Heart right ventricle (tissue), 16 donors: Measurements from ENCODE around the gene PRELID3B. TPM values are rescaled to one million over a fixed set of nuclear protein-coding genes. Genes with fewer than 3 reads are reported as not detected.

ENCODE experiments used
- ATAC-seq, 8 donors: fragments of 200-7000 bp; cut with Tn5 transposase; one replicate each; pipeline ENCODE4 v1.9.1; 2020; ENCODE audit warnings: mild to moderate bottlenecking in 8 of 8, moderate library complexity in 8 of 8, moderate number of reproducible peaks in 1 of 8
- DNase-seq, 2 donors: peaks; one replicate each; pipeline ENCODE4 v3.0.0-alpha.2; 2020
- H3K27ac ChIP-seq, 10 donors: fragments of 200-600 bp; sonication (generic) in 2 of 10; one replicate each; pipeline versions ENCODE4 v1.5.0 to v1.8.0; 2020 to 2022; ENCODE audit warnings: mild to moderate bottlenecking in 3 of 10
- H3K27me3 ChIP-seq, 7 donors: fragments of 200-600 bp; one replicate each; pipeline ENCODE4 v1.8.0; 2021 to 2022; ENCODE audit warnings: mild to moderate bottlenecking in 2 of 7
- H3K36me3 ChIP-seq, 9 donors: fragments of 200-600 bp; sonication (generic) in 1 of 9; one replicate each; pipeline versions ENCODE4 v1.5.0 to v1.8.0; 2020 to 2022; ENCODE audit warnings: mild to moderate bottlenecking in 2 of 9
- H3K4me1 ChIP-seq, 9 donors: fragments of 200-600 bp; sonication (generic) in 1 of 9; one replicate each; pipeline versions ENCODE4 v1.5.0 to v1.8.0; 2020 to 2022; ENCODE audit warnings: mild to moderate bottlenecking in 4 of 9
- H3K4me3 ChIP-seq, 10 donors: fragments of 200-600 bp; sonication (generic) in 2 of 10; one replicate each; pipeline versions ENCODE4 v1.5.0 to v1.8.0; 2020 to 2022; ENCODE audit warnings: mild to moderate bottlenecking in 7 of 10, moderate library complexity in 2 of 10
- H3K9me3 ChIP-seq, 11 donors: fragments of 200-600 bp in 10 of 11; sonication (generic) in 2 of 11; one replicate each; pipeline versions ENCODE4 v1.5.0 to v1.8.0; 2013 to 2022; ENCODE audit warnings: mild to moderate bottlenecking in 2 of 11, control low read depth in 1 of 11, moderate library complexity in 1 of 11
- CTCF ChIP-seq, 9 donors: fragments of 200-600 bp; sonication (generic) in 2 of 9; IDR thresholded peaks; one replicate each; pipeline versions ENCODE4 v1.5.0 to v1.8.0; 2021 to 2022; ENCODE audit warnings: antibody characterized with exemption in 9 of 9, mild to moderate bottlenecking in 5 of 9, moderate library complexity in 1 of 9
- WGBS, 2 donors: extraction: QIAGEN DNeasy Blood & Tissue Kit; methylation state at CpG; one replicate each; pipeline ENCODE4 v1.1.7; 2013; ENCODE audit warnings: inconsistent platforms in 1 of 2; 5-methylcytosine and 5-hydroxymethylcytosine counted together
- intact Hi-C, 10 donors: fragments of 100-400 bp; cut with DNase I; formaldehyde crosslinking; loops; one replicate each; pipeline versions ENCODE4 v1.11.1 to v1.14.2; 2022
- polyA plus RNA-seq, 2 donors: library from polyadenylated mRNA; stranded (reverse); fragments of 200-250 nt; gene quantifications; one replicate each; pipeline ENCODE4 v1.2.3, GENCODE V29; 2013
- total RNA-seq, 10 donors: library from RNA; stranded (reverse); fragmentation: NEBNext Ultra II Directional in 3 of 10; extraction: Animal tissue kit (Norgen Biotek cat#: 25700) in 3 of 10; gene quantifications; one replicate each; pipeline versions ENCODE4 v1.2.1 to v1.2.4, GENCODE V29; 2021 to 2023
- donor health status: Arrhythmogenic right ventricular cardiomyopathy.
- donor health status: ischemic (EF 13 %, LVEDD 7.1; RV severe dilation, severe dysfunction).
- donor health status: healthy with polysubstance abuse.
- donor health status: DM: no; HTN: yes; CAD: no.
- donor health status: DM: no; HTN: no; CAD: no.
- donor health status: ischemic (EF 25% LVEDD 6.9; RV normal size, moderate dysfunction).
- donor health status: ischemic (EF 25% LVEDD 5.7; RV mildly dilated, moderate dysfunction).
- donor health status: healthy.
- donor health status: DM: yes; HTN: yes; CAD: no.
- donor health status: Ischemic cardiomyopathy.
- donor health status: ischemic (EF 35%, LVEDD 5.7; RV mildly dilated, moderate dysfunction).
- donor health status: nonischemic (EF 11% LVEDD 7.7; RV severe dilation, severe dysfunction).
- donor health status: DM: yes; HTN: yes; CAD: no.
- donor health status: PGD.
- donor health status: ischemic (EF 29% LVEDD 5.4; RV normal size, mild dysfunction).
- donor health status: nonischemic (EF 23%, LVEDD 6.1; RV moderate dilation, normal function).

PRELID3B gene
- total and polyA plus RNA-seq, 12 donors: 11.5 to 55.9 (median 45.3) TPM

DNA sequence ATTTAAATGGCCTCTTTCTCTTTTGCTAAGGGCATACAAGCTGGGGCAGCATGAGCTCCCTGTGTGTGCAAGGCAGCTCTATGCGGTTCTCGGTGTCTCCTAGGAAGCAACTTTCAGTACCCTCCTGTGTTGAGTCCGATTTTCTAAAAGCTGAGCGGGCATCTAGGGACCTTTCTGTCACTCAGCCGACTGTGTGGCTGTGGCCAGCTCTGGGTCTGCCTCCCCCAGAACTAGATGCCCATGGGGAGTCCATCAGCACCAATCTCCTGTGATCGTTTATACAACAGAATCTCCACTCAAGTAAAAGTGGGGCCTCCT is 54.1 kb downstream of the PRELID3B start:
- Histone ChIP-seq H3K36me3 (peaks cover 3 to 79% (median 70%) of the 10 kb centered on the region in 9 donors), H3K9me3 (no peaks in the 10 kb centered on the region), H3K4me3 (no peak overlapping the region), H3K27me3 (no peaks in the 10 kb centered on the region), H3K27ac (no peak overlapping the region), H3K4me1 (peaks cover 0 to 25% (median 18%) of the 10 kb centered on the region in 9 donors)
- TF ChIP-seq CTCF (IDR thresholded peaks at IDR 0.05): no peak
- 76 to 81% methylated on average over 6 of the region's 6 CpGs for whole genome bisulfite sequencing, 2 donors
- no peak for DNase-seq
- intact Hi-C loops: loop anchor here in 3 of 10 donors (5.0 to 10.0 kb wide), 3 partner anchors 44 to 1274 kb away; partner anchors contain the start of genes ATP5F1E (in 2 of the 3) and PMEPA1 (in 1 of the 3)
- no peak for ATAC-seq

GRCh38 chr20:58987790-58988564 is 54.6 kb downstream of the PRELID3B start:
- H3K36me3 ChIP-seq: peaks cover 3 to 73% (median 65%) of the 10 kb centered on the region in 9 donors
- intact Hi-C loops: loop anchor here in 3 of 10 donors (5.0 to 10.0 kb wide), 3 partner anchors 44 to 1273 kb away; partner anchors contain the start of genes ATP5F1E (in 2 of the 3) and PMEPA1 (in 1 of the 3)
- ATAC-seq: no peak
- WGBS, 2 donors: 78 to 84% methylated on average over 9 of the region's 9 CpGs
- H3K27ac ChIP-seq: no peak overlapping the region
- H3K9me3 ChIP-seq: no peaks in the 10 kb centered on the region
- TF ChIP-seq CTCF (IDR thresholded peaks at IDR 0.05): no peak
- H3K4me1 ChIP-seq: peaks cover 0 to 30% (median 22%) of the 10 kb centered on the region in 9 donors
- no peaks in the 10 kb centered on the region for H3K27me3 ChIP-seq
- H3K4me3 ChIP-seq: no peak overlapping the region
- no peak for DNase-seq

DNA sequence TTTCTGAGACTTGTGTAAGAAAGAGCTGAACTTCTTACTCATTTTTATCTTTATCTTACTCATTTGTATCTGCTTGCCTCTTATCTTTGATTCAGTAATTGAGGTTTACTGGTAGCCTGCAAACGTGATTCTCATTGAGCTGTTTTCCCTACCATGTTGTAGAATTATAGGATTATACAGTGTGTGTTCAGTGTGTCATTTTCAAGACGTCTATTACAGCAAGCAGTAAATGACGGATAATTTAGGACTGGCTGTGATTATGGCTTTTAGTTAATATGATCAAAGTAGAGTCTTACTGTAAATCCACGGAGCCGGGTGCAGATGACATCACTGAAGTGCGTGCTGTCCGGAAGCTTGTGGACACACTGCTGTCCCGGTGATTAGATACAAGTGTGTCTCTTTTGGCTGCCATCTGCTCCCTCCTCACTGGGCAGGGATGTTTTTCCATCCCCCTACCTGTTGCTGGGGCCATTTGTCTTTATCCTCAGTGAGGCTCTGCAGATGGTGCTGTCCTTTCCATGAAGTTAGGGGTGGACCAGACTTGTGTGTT is 55.5 kb downstream of the PRELID3B start:
- 66 to 73% methylated on average over 8 of the region's 8 CpGs for WGBS, 2 donors
- intact Hi-C loops: loop anchor here in 3 of 10 donors (5.0 to 10.0 kb wide), 3 partner anchors 45 to 1272 kb away; partner anchors contain the start of genes ATP5F1E (in 2 of the 3) and PMEPA1 (in 1 of the 3)
- peaks cover 3 to 64% (median 57%) of the 10 kb centered on the region in 9 donors for H3K36me3 ChIP-seq
- DNase-seq (no peak), ATAC-seq (no peak)
- no peak for TF ChIP-seq CTCF (IDR thresholded peaks at IDR 0.05)
- no peak overlapping the region for H3K4me3 ChIP-seq
- no peaks in the 10 kb centered on the region for H3K9me3 ChIP-seq
- H3K27ac ChIP-seq: no peak overlapping the region
- peaks cover 0 to 39% (median 31%) of the 10 kb centered on the region in 9 donors for H3K4me1 ChIP-seq
- no peaks in the 10 kb centered on the region for H3K27me3 ChIP-seq

DNA sequence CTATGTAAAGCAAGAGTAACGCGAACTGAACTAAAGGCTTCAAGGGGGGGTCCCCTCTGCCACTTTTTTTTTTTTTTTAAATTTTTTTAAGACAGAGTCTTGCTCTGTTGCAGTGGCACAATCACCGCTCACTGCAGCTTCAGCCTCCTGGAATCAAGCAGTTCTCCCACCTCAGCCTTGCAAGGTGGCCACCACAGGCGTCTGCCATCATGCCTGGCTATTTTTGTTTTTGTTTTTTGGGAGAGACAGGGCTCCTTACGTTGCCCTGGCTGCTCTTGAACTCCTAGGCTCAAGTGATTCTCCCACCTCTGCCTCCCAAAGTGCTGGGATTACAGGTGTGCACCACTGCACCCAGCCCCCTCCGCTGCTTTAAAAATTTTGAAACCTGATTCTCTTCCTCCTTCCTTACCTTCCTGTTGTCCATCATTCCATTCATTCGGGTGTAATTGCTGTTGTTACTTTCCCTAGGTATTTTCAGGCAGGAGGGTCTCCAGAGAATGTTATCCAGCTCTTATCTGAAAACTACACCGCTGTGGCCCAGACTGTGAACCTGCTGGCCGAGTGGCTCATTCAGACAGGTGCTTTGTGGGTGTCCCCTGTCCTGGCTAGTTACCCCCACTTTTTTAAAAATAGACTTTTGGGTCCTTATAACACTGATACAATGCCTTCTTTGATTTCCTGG is 56.2 kb downstream of the PRELID3B start:
- no peak for TF ChIP-seq CTCF (IDR thresholded peaks at IDR 0.05)
- DNase-seq (no peak), ATAC-seq (no peak)
- intact Hi-C loops: loop anchor here in 3 of 10 donors (5.0 to 10.0 kb wide), 3 partner anchors 46 to 1272 kb away; partner anchors contain the start of genes ATP5F1E (in 2 of the 3) and PMEPA1 (in 1 of the 3)
- H3K4me3 ChIP-seq: no peak overlapping the region
- peaks cover 3 to 58% (median 50%) of the 10 kb centered on the region in 9 donors for H3K36me3 ChIP-seq
- no peak overlapping the region for H3K27ac ChIP-seq
- peaks cover 0 to 42% (median 35%) of the 10 kb centered on the region in 9 donors for H3K4me1 ChIP-seq
- no peaks in the 10 kb centered on the region for H3K27me3 ChIP-seq
- 68 to 74% methylated on average over 9 of the region's 9 CpGs for WGBS, 2 donors
- H3K9me3 ChIP-seq: no peaks in the 10 kb centered on the region
